Measurements from ENCODE around the gene PRKAR2B. TPM values are rescaled to one million over a fixed set of nuclear protein-coding genes. Genes with fewer than 3 reads are reported as not detected.

PRKAR2B gene
- polyA plus RNA-seq, 1 of the 3 experiments (the other 2 are of a cell fraction), result 17.3 TPM

GRCh38 chr7:106997487-106998271, 46.8 kb upstream of the PRKAR2B start (continued):
- TF ChIP-seq RCOR1 (IDR thresholded peaks at IDR 0.05; ENCODE audit: low read length) (no peak), FOSL2 (IDR thresholded peaks at IDR 0.05; ENCODE audit: borderline replicate concordance, low read depth) (no peak), TAF1 (IDR thresholded peaks at IDR 0.05; ENCODE audit: borderline replicate concordance, low read depth, low read length) (no peak), EP300 (IDR thresholded peaks at IDR 0.05; ENCODE audit: borderline replicate concordance in 1 of 2, low read depth in 1 of 2, low read length in 1 of 2) (no peak)

- Histone ChIP-seq H3K9me3 (no peaks in the 10 kb centered on the region), H3K27ac (ENCODE audit: low read depth in 2 of 2, low read length in 1 of 2) (no peak overlapping the region), H3K79me2 (ENCODE audit: insufficient read depth) (no peaks in the 10 kb centered on the region), H3K27me3 (ENCODE audit: insufficient read depth) (no peaks in the 10 kb centered on the region), H3K36me3 (replicated peaks in 1 of 2; ENCODE audit: control insufficient read depth in 1 of 2, insufficient read depth in 2 of 2, low read length in 1 of 2) (no peaks in the 10 kb centered on the region), H3K4me1 (ENCODE audit: control insufficient read depth in 1 of 2, insufficient read depth in 2 of 2, low read depth in 1 of 2, low read length in 1 of 2) (no peaks in the 10 kb centered on the region; a peak in 1 of 4 replicates), H3K4me2 (no peak overlapping the region), H3F3A (replicated peaks; ENCODE audit: insufficient read depth) (no peaks in the 10 kb centered on the region), H2AFZ (ENCODE audit: low read depth) (no peak overlapping the region), H4K20me1 (ENCODE audit: insufficient read depth) (no peaks in the 10 kb centered on the region), H3K9ac (no peak overlapping the region), H3K9me2 (no peaks in the 10 kb centered on the region), H3K4me3 (ENCODE audit: low read depth in 2 of 2, low read length in 1 of 2) (no peak overlapping the region)
- TF ChIP-seq FOSL2 (IDR thresholded peaks at IDR 0.05; ENCODE audit: borderline replicate concordance, low read depth) (no peak), RCOR1 (IDR thresholded peaks at IDR 0.05; ENCODE audit: low read length) (no peak), POLR2AphosphoS5 (IDR thresholded peaks at IDR 0.05; ENCODE audit: low read depth, low read length) (no peak), RXRA (IDR thresholded peaks at IDR 0.05; ENCODE audit: borderline replicate concordance, low read depth) (no peak), RAD21 (IDR thresholded peaks at IDR 0.05; ENCODE audit: low read length) (no peak), RFX5 (IDR thresholded peaks at IDR 0.05; ENCODE audit: low read length) (no peak), CHD2 (IDR thresholded peaks at IDR 0.05; ENCODE audit: low read length, partially characterized antibody) (no peak), TEAD4 (IDR thresholded peaks at IDR 0.05; ENCODE audit: borderline replicate concordance, insufficient read depth) (no peak), REST (IDR thresholded peaks at IDR 0.05; ENCODE audit: low read depth, low read length) (no peak), MXI1 (IDR thresholded peaks at IDR 0.05; ENCODE audit: low read depth, low read length) (no peak), NRF1 (IDR thresholded peaks at IDR 0.05; ENCODE audit: low read depth, low read length) (no peak), TCF12 (IDR thresholded peaks at IDR 0.05) (no peak), EP300 (IDR thresholded peaks at IDR 0.05; ENCODE audit: borderline replicate concordance in 1 of 2, low read depth in 1 of 2, low read length in 1 of 2) (no peak), YY1 (IDR thresholded peaks at IDR 0.05; ENCODE audit: low read depth) (no peak), ELF1 (IDR thresholded peaks at IDR 0.05) (no peak), GABPA (IDR thresholded peaks at IDR 0.05; ENCODE audit: low read depth) (no peak), SMC3 (IDR thresholded peaks at IDR 0.05; ENCODE audit: low read depth, low read length) (no peak)
- TF ChIP-seq, protein P1, sequence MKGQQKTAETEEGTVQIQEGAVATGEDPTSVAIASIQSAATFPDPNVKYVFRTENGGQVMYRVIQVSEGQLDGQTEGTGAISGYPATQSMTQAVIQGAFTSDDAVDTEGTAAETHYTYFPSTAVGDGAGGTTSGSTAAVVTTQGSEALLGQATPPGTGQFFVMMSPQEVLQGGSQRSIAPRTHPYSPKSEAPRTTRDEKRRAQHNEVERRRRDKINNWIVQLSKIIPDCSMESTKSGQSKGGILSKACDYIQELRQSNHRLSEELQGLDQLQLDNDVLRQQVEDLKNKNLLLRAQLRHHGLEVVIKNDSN (IDR thresholded peaks at IDR 0.05; ENCODE audit: borderline replicate concordance, low read depth), result no peak
- 80% methylated on average over 2 of the region's 2 CpGs for WGBS (ENCODE audit: low lambda C conversion rate)
- no peak for DNase-seq
- ChIA-PET CTCF (no interaction called here), POLR2A (no interaction called here)
Measured at GRCh38 chr7:106999023-106999422, 45.5 kb upstream of the PRKAR2B start.

Data from SK-N-SH (cell line).